Tibial artery (tissue), 4 donors: ENCODE results near the gene DNAH3.
A peak's percentile ranks its signal among the peaks of the same experiment; 100 is the strongest.
"Not testable (repeated sequence)": the region's sequence is repeated elsewhere in the genome, so short reads cannot be mapped to it uniquely, and the experiment has no call there.

Experiments
- DNase-seq, 2 donors: peaks; one replicate each; pipeline ENCODE4 v3.0.0-alpha.2; 2019
- H3K27ac ChIP-seq, 2 donors: fragments of 200-600 bp; sonication (generic) in 1 of 2; 1 replicate in 1 of 2; 2 replicates in 1 of 2; pipeline ENCODE4 v1.5.1; 2018 to 2019; ENCODE audit warnings: mild to moderate bottlenecking in 1 of 2
- H3K27me3 ChIP-seq, 2 donors: fragments of 200-600 bp; sonication (generic) in 1 of 2; one replicate each; pipeline versions ENCODE4 v1.5.1 to v1.6.0; 2016 to 2019
- H3K36me3 ChIP-seq, 3 donors: fragments of 200-600 bp; sonication (generic) in 2 of 3; one replicate each; pipeline ENCODE4 v1.5.1; 2016 to 2019; ENCODE audit warnings: mild to moderate bottlenecking in 2 of 3
- H3K4me1 ChIP-seq, 4 donors: fragments of 200-600 bp; sonication (generic) in 2 of 4; 1 replicate in 3 of 4; 2 replicates in 1 of 4; pipeline ENCODE4 v1.5.1; 2016 to 2019
- H3K4me3 ChIP-seq, 2 donors: fragments of 200-600 bp; sonication (generic) in 1 of 2; 1 replicate in 1 of 2; 2 replicates in 1 of 2; pipeline ENCODE4 v1.5.1; 2018 to 2019; ENCODE audit warnings: mild to moderate bottlenecking in 2 of 2
- H3K9me3 ChIP-seq, 3 donors: fragments of 200-600 bp; sonication (generic) in 1 of 3; one replicate each; pipeline ENCODE4 v1.5.1; 2016 to 2019
- intact Hi-C: fragments of 100-400 bp; cut with DNase I; formaldehyde crosslinking; loops from one replicate; pipeline ENCODE4 v1.15.0; 2023; ENCODE audit warnings: low total_unique reads
- TF ChIP-seq, protein P1 (sequence below), 2 experiments: fragments of 200-600 bp in 1 of 2; fragments of 450-650 bp in 1 of 2; IDR thresholded peaks; one replicate each; pipeline ENCODE4 v1.5.1; 2017 to 2019; ENCODE audit warnings: antibody characterized with exemption in 2 of 2, mild to moderate bottlenecking in 1 of 2, moderate library complexity in 1 of 2

Gene DNAH3

GRCh38 chr16:20949660-20950059 lies 201.0 kb downstream of the DNAH3 start:
- intact Hi-C loops = no loop called here
- no peak overlapping the region for H3K27ac ChIP-seq
- TF ChIP-seq, protein P1, sequence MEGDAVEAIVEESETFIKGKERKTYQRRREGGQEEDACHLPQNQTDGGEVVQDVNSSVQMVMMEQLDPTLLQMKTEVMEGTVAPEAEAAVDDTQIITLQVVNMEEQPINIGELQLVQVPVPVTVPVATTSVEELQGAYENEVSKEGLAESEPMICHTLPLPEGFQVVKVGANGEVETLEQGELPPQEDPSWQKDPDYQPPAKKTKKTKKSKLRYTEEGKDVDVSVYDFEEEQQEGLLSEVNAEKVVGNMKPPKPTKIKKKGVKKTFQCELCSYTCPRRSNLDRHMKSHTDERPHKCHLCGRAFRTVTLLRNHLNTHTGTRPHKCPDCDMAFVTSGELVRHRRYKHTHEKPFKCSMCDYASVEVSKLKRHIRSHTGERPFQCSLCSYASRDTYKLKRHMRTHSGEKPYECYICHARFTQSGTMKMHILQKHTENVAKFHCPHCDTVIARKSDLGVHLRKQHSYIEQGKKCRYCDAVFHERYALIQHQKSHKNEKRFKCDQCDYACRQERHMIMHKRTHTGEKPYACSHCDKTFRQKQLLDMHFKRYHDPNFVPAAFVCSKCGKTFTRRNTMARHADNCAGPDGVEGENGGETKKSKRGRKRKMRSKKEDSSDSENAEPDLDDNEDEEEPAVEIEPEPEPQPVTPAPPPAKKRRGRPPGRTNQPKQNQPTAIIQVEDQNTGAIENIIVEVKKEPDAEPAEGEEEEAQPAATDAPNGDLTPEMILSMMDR (IDR thresholded peaks at IDR 0.05) = no peak

GRCh38 chr16:20948444-20948843 lies 202.2 kb downstream of the DNAH3 start:
- intact Hi-C loops = no loop called here
- Histone ChIP-seq H3K36me3 (no peaks in the 10 kb centered on the region), H3K27ac (no peak overlapping the region), H3K4me1 (peaks cover 0 to 11% (median 0%) of the 10 kb centered on the region in 4 donors), H3K9me3 (no peaks in the 10 kb centered on the region), H3K27me3 (no peaks in the 10 kb centered on the region), H3K4me3 (no peak overlapping the region)
- TF ChIP-seq, protein P1 (IDR thresholded peaks at IDR 0.05) = no peak
- DNase-seq = no peak

More at GRCh38 chr16:20949660-20950059, 201.0 kb downstream of the DNAH3 start:
- Histone ChIP-seq H3K36me3 (no peaks in the 10 kb centered on the region), H3K9me3 (no peaks in the 10 kb centered on the region), H3K4me1 (peaks cover 0 to 11% (median 0%) of the 10 kb centered on the region in 4 donors), H3K4me3 (no peak overlapping the region), H3K27me3 (no peaks in the 10 kb centered on the region)
- no peak for DNase-seq

DNA sequence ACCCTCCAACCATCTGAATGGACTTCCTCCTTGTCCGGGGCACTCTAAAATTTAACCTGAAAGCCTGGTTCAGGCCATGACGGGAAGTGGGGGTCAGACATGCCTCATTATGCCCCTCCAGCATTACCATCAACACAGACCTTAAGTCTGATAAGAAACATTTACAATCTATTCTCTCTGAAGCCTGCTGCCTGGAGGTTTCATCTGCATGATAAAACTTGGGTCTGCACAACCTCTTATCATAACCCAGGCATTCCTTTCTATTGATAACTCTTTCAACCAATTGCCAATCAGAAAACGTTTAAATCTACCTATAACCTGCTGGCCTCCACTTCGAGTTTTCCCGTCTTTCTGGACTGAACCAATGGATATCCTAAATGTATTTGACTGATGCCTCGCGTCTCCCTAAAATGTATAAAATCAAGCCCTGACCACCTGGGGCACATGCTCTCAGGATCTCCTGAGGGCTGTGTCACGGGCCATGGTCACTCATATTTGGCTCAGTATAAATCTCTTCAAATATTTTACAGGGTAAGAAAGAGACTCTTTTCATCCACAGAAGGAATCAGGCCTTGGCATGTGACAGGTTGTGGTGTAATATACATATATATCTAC lies 204.5 kb downstream of the DNAH3 start:
- H3K9me3 ChIP-seq = no peaks in the 10 kb centered on the region
- intact Hi-C loops = no loop called here
- DNase-seq = no peak
- no peaks in the 10 kb centered on the region for H3K36me3 ChIP-seq
- no peak overlapping the region for H3K4me3 ChIP-seq
- no peak overlapping the region for H3K27ac ChIP-seq
- no peaks in the 10 kb centered on the region for H3K4me1 ChIP-seq
- no peaks in the 10 kb centered on the region for H3K27me3 ChIP-seq
- TF ChIP-seq, protein P1 (IDR thresholded peaks at IDR 0.05) = no peak

DNA sequence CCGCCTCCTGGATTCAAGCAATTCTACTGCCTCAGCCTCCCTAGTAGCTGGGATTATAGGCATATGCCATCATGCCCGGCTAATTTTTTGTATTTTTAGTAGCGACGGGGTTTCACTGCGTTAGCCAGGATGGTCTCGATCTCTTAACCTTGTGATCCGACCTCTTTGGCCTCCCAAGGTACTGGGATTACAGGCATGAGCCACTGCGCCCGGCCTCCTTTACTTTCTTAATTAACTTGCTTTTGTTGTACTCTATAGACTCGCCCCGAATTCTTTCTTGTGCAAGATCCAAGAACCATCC lies 205.1 kb downstream of the DNAH3 start:
- H3K36me3 ChIP-seq, DNase-seq, H3K4me3 ChIP-seq, intact Hi-C loops, H3K9me3 ChIP-seq, H3K4me1 ChIP-seq, H3K27ac ChIP-seq, H3K27me3 ChIP-seq: not testable (repeated sequence)

- Histone ChIP-seq H3K9me3 (no peaks in the 10 kb centered on the region), H3K4me3 (no peak overlapping the region), H3K27me3 (no peaks in the 10 kb centered on the region), H3K4me1 (no peaks in the 10 kb centered on the region), H3K27ac (no peak overlapping the region), H3K36me3 (no peaks in the 10 kb centered on the region)
- intact Hi-C loops = no loop called here
- TF ChIP-seq, protein P1 (IDR thresholded peaks at IDR 0.05) = peak in 1 of 2 experiments; percentile 26
- DNase-seq = no peak
These were observed 205.6 kb downstream of the DNAH3 start for GRCh38 chr16:20944861-20945574.

DNA sequence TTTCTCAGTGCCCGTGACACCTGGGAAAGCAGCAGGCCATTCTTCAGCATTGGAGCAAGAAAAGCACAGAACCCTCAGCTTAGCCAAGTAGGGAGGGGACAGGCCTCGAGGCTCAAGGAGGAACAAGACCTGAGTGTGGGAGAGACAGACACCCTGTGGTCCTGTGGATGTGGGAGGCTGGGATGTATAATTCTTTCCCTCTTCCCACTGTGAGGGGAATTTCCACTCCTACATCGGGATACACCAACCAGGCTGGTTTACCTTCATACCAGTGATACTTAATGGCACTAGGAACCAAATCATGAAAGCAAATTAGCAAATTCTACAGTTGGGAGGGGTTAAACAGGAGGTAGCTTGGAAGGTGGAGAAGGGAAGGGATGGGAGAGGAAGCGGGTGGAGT lies 208.4 kb downstream of the DNAH3 start:
- no peaks in the 10 kb centered on the region for H3K27me3 ChIP-seq
- H3K36me3 ChIP-seq = no peaks in the 10 kb centered on the region
- TF ChIP-seq, protein P1 (IDR thresholded peaks at IDR 0.05) = no peak
- no peaks in the 10 kb centered on the region for H3K4me1 ChIP-seq
- no peak overlapping the region for H3K27ac ChIP-seq
- intact Hi-C loops = no loop called here
- no peak overlapping the region for H3K4me3 ChIP-seq
- DNase-seq = no peak
- H3K9me3 ChIP-seq = no peaks in the 10 kb centered on the region
